HT-29 (cell line): ENCODE results near the gene SPAG5. TPM values are rescaled to one million over a fixed set of nuclear protein-coding genes. Genes with fewer than 3 reads are reported as not detected.
A peak's percentile ranks its signal among the peaks of the same experiment; 100 is the strongest.

ENCODE experiments used
- DNase-seq: peaks from one replicate; pipeline ENCODE4 v3.0.0-alpha.2; 2015; ENCODE audit warnings: low spot score
- total RNA-seq: library from RNA; depleted of rRNA; stranded (reverse); fragments of >200 nt; shearing (Covaris generic); gene quantifications from 2 replicates; pipeline ENCODE4 v1.2.3, GENCODE V29; 2014

Gene SPAG5
- total RNA-seq, 1 experiment from 2014 or later, result 71.2 TPM

DNA sequence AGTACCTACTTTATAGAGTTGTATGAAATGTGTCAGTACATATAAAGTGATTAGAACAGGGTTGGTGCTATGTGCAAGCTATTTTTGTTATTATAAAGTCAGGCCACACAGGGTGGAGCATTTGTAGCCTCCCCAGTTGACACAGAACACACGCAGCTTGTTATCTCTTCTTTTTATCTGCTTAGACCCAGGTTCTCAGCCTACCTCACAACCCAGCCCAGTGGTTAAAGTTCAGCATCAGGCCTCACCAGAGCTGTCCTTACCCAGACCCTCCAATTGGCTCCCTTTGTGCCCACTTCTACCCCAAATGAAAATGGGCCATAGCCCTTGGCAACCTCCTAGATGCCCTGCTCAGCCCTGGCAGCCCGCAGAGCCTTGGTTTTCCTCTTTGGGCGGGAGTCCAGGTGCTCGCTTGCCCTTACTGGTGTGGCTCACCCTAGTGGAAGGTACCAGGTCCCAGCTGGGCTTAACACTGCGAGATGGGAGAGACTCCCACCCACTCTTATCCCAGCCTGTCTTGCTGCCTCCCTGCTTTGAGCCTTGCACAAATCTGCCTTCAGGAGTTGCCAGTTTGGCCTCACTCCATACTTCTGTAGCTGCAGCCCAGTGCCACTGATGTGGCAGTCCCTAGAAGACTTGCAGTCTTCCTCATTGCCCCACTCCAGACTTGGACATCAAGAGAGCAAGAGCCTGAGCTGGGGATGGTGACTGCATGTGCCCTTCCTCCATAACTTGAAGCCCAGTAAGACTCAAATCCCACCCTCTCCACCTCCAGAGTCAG lies 26.4 kb downstream of the SPAG5 start:
- DNase-seq, result peak; percentile 20

DNA sequence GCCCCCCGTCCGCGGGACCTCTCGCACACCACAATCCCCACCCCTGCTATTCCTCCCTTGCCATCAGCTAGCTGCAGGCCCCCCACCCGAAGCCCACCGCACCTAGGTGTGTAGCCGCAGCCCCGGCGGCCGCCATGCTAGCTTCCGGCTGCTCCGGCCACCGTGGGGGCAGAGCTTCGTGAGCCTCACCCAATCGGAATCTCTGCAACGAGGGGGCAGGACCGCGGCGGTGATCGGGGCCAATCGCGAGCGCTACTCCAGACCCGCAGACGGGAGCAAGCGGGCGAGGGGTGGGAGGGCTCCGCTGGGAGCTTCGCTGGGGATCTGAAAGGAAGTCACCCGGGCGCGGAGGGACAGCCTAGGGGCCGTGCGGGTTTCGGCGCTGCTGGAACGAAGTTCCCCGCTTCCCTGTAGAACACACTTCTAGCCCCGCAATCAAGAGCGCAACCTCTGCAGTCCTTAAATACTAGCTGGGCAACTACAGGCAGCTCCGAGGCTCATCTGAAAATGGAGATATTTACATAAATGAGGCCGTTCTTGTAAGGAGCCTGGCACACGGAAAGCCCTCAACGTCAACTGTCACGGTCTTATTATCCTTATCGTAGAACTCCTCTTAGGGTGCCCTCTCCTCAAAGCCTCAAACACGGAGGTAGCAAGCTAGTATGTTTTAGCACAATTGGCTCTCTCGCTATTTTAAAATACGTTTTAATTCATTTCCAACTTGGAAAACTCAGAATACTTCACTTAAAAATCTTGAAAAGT lies 27.3 kb downstream of the SPAG5 start, which contains the start of gene PIGS:
TSS of gene PIGS (minus strand) at position 164 of the 762 bp plus-strand sequence. CDS start at position 136, 28 bp downstream.
- DNase-seq, result peak; percentile 88

- peak; percentile 46 for DNase-seq
These were observed 28.0 kb downstream of the SPAG5 start for GRCh38 chr17:28570716-28571360.

DNA sequence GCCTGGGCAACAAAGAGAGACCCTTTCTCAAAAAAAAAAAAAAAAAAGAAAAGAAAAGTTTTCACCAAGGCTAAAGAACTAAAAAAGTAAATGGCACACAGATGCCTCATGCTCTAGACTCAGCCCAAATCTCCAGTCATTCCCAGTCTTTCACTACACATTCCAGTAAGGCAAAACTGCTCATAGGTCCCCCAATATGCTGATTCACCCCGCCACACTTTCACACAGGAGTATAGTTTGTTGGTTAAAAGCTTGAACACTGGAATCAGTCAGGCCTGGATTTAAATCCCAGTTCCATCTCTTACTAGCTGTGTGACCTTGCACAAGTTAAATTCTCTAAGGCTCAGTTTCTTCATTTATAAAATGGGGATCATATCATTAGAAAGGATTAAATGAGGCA lies 29.4 kb downstream of the SPAG5 start:
- DNase-seq, result no peak

- DNase-seq, result no peak
These were observed 31.2 kb downstream of the SPAG5 start for GRCh38 chr17:28567604-28568003.

DNA sequence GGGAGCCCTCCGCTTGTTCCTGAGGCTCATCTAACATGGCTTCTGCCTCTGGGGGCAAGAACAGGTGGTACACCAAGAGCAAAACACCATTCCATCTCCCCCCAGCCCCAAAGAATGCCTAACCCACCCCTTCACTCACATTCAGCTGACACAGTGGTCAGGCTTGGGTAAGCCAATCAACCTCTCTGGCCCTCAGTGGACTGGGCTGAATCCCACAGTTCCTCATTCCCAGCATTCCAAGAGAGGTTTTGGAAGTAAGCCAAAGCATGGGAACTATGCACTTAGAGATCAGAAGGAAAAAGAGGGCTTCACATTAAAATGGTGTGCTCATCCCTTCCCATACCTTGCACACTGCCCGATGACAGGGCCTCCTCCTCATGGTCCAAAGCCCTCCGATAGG lies 35.4 kb downstream of the SPAG5 start:
- DNase-seq, result peak; percentile 44

- DNase-seq, result no peak
These were observed 43.8 kb downstream of the SPAG5 start for GRCh38 chr17:28555022-28555421.

DNA sequence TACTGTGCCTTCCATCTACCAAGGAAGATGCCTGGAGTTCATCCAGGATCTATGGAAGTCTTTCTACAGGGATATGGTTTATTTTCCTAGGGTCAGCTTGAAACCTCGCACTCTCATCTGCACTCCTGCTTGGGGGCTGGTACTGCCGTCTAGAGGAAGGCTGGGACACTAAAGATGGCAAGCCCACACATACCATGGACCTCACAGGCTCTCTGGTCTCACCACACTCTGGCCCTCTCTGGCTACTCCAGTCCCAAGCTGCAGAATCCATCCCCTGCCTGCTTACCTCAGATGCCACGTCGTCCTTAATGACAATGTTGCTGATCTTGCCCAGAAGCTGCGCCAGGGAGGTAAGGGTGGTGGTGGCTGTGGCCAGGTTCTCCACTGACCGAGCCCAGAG lies 44.3 kb downstream of the SPAG5 start:
- no peak for DNase-seq

- no peak for DNase-seq
These were observed 45.8 kb downstream of the SPAG5 start for GRCh38 chr17:28553000-28553505.

DNA sequence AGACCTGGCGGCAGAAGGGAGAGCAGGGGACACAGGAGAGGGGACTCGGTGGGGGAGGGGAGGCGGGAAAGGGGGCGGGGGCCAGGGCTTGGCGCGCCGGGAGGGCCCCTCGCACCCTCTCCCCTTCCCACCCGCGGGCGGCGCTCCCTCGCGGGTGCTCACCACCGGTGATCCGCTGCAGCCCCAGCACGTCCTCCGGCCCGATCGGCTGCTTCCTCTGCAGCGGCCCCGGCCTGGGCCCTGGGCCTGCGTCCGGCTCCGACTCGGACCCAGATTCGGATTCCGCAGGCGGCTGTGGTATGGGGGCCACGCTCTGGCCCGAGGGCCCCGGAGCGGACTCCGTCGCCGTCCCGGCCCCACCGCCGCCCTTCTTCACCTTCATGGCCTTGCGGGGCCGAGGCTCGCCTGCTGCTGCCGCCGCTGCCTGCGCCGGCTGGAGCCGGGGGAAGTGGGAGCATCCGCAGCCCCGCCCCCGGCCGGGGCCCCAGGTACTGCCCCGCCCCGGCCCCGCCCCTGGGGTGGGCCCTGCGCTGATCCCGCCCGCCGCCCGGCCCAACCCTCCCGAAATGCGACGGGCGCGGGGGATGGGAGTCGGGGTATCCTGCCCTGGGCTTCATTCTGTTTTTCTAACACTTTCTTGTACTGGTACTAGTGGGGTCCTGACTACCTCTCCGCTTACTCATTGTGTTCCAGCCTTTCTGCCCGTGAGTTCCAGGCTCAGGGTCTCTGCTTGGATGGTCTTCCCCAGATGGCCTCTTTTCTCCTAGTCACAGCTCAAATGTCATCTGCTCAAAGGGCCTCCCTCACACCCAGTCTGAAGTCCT lies 46.4 kb downstream of the SPAG5 start, which contains the start of gene UNC119:
TSS of gene UNC119 (minus strand) at position 449 of the 824 bp plus-strand sequence. CDS start at position 382, 67 bp downstream.
- DNase-seq, result peak; percentile 80

DNA sequence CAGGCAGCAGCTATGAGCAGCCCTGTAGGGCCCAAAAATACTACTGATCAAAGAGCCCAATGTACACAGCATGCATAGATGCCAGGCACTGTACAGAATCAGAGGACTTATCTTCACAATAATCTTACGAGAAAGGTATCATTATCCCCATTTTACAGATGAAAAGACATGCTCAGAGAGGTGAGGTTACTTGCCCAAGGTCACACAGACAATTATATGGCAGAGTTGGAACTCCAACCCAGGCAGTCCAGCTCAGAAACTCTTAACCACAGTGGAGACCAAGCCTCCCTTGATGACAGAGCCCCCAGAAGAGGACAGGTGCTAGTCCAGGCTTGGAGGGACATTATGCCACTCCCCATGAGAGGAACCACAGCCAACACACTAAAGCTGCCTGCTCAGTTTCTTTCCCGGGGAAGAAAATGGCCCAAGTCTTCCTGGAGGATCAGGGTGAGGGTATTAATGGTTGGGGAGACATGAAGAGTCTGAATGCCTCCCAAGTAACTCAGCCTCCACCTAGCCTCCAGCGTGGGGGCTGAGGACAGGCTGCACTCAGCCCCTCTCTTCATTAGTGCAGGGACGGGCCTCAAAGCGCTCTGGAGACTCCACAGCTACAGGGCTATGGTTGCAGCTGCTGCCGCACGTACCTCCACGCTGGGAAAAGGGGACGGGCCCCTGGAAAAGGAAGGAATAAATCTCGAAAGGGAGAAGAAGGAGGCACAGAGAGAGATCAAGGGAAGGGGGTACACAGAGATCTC lies 47.2 kb downstream of the SPAG5 start:
- DNase-seq, result no peak

GRCh38 chr17:28550858-28551257 lies 48.0 kb downstream of the SPAG5 start:
- no peak for DNase-seq

- DNase-seq, result no peak
These were observed 49.3 kb downstream of the SPAG5 start for GRCh38 chr17:28549236-28550132.

DNA sequence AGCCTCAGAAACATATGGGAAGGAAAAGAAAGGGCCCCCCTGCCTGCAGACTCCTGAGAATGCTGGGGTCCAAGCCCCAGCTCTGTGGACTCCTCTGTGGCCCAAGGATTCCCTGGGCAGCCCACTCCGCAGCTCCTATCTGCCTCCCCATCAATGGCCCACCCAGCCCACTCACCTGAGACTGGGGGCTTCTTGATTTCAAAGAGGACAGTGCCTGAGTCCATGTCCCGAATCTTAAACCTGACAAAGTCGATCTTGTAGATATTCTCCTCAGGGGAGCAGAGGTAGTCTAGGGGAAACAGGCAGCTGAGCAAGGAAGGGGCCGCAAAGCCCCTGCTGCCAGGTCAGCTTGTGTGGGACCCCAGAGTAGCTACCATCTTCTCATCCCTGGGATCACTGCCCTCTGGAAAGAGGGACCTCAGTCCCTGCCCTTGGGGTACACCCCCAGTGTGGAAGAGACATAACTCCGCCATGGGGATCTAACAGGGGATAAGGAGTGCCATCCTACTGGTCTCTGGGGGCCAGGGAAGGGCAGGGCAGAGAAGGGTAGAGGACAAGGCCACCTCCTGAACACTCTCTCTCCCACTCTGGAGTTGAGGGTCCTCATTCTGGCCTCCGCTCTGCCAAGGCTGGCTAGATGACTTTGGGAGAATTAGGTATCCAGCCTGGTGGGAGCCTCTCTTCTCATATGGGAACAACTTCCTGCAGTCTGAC lies 50.3 kb downstream of the SPAG5 start:
- no peak for DNase-seq

DNA sequence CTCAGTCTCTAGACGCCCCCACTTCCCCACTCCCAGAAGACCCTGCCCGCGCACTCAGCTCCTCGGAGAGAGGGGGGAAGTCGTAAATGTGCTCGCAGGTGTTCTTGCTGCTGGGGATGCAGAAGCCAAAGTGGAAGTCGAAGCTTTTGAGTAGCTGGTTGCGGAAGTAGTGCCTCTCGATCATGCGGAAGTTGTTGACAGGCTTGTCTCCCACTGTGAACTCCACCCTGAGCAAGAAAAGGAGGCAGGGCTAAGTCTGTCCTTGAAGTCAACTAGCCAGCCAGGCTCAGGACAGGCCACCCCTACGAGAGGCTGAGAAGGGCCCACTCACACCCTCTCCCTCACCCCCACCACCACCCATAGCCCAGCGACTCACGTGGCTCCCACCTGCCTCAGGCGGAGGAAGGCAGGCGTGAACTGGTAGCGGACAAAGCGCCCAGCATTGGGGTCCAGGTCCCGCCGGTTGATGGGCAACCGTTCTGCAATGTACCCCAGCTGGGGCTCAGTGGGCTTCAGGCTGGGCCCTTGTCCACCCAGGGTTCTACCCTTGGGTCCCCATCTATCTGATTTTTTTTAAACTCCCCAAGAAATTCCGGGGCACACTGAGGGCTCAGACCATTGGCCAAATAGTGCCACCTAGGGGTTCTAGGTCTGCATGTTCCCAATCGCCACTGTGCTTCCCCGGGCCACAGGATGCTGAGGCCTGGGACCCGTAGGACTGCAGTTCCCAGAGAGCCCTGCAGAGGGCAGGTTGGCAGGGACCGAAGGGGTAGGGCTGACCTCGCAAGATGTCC lies 51.0 kb downstream of the SPAG5 start:
- DNase-seq, result peak; percentile 91

- no peak for DNase-seq
These were observed 51.7 kb downstream of the SPAG5 start for GRCh38 chr17:28547096-28547622.

DNA sequence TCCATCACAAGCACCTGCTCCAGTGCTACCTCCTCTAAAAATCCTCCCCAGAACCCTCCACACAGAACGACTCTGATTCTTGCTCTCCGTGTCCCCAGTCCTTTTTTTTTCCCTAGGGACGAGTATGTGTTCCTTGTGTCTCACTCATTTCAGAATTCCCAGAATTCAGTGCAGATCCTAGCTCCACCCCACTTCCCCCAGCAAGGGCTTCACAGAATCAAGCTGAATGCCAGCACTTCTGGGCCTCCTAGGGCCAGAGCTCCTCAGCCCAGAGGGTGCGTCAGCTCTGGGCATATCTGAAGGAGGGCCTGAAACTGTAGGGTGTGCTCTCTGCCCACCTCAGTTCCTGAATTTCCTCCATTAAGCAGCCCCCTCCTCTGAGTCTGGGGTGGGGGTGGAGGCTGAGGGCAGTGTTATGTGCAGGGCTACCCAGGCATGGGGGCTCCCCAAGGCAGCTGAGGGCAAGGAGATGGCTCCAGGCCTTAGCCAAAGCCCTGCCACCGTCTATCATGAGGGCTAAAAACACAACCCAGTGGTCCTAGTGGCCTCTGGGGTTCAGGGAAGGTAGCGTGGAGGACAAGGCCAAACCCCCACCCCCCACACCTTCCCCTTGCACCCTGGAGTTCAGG lies 52.9 kb downstream of the SPAG5 start:
- no peak for DNase-seq
